ACHN (cell line): Measurements from ENCODE around the gene SOX8.

Experiments
- DNase-seq: peaks from one replicate; pipeline ENCODE4 v3.0.0-alpha.2; 2015
- in situ Hi-C: cut with HindIII; loops from 2 replicates; pipeline ENCODE4 v1.10.0; 2017; ENCODE audit warnings: low sequenced_read_pairs, low pct_ligation_motif_present, low pct_unique_long_range_greater_than_20kb

The SOX8 gene

DNA sequence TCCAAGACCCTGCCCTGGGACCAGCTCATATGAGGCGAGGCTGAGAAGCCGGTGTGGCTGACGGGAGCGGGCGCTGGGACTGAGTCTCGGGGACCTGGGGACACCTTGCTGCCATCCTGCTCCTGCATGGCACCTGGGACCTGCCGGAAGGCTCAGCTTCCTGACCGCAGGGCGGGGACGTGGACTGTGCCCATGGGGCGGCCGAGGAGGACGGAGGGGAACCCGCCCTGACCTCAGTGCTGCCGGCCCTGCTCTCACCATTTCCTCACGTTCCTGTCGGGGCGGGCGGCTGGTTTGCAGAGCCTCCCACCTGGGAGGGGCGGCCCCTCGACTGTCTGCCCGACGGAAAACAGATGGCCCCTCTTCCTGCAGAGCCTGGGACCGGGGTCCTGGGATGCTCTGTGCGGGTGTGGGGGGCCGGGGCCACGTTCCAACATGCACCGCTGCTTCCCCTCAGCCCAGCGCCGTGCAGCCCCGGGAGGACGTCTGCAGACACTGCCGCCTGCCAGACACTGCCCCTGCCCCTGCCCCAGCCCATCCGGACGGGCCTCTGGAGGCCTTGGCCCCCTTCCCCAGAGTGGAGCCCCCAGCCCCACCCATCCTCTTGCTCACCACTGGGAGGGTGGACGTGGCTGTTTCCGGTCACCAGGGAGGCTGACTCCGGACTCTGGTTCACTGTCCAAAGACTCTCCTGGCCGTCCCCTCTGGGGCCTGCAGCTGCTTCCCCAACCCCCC lies 47.1 kb downstream of the SOX8 start:
- DNase-seq, result no peak
- in situ Hi-C loops, result no loop called here

DNA sequence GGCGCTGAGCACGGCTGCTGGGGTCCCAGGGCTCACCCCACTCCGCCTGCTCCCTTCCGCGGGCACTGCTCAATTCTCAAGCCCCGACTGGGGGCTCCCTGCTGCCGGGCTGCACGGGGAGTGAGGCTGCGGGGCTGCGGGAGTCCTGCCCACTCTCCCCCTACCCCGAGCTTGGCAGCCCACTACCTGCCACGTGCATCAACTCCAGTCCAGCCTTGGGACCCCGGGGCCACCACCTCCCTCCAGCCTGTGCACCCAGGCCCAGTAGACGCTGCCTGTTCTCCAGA lies 47.6 kb downstream of the SOX8 start:
- DNase-seq, result no peak
- in situ Hi-C loops, result no loop called here

DNA sequence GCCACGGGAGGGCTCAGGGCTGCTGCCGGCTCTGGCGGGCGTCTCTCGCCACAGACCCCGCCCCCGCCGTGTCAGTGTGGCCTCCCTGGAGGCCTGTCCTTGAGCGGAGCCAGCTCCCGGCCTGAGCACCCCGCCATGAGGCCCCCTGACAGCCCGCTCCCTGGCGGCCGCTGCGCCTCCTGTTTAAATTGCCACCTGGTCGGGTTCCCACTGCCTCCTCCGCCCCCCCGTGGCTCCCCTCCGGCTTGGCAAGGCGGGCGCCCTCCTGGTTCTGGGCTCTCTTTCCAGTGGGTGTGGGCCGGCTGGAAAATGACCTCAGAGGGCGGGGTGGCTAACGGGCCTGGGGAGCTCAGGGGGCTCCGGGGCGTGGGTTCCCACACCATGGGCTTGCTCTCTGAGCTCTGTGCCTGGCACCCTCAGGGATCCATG lies 48.9 kb downstream of the SOX8 start:
- no peak for DNase-seq
- in situ Hi-C loops, result no loop called here

DNA sequence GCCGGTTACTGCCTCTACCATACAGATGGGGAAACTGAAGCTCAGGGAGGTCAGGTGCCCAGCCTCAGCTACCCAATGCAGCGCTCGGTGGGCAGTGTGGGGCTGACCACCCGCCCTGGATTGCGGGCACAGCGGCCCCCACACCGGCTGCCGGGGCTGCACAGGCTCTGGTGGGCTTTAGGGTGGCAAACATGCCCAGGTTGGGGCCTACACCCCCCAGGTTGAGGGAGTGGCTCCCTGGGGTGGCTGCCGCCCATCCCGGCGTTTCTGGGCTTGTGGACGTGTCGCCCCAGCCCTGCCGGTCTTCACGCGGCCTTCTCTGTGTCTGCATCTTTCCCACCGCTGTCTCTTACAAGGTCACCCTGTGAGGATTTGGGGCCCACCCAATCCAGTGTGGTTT lies 50.1 kb downstream of the SOX8 start:
- in situ Hi-C loops, result no loop called here
- no peak for DNase-seq

DNA sequence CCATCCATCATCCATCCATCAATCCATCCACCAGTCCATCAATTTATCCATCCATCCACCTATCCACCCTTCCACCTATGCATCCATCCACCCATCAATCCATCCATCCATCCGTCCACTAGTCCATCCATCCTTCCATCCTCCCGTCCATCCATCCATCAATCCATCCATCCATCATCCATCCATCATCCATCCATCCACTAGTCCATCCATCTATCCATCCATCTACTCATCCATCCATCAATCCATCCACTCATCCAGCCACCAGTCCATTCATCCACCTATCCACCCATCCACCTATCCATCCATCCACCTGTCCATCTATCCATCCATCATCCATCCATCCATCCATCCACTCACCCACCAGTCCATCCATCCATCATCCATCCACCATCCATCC lies 51.0 kb downstream of the SOX8 start:
- DNase-seq, result no peak
- in situ Hi-C loops, result no loop called here

DNA sequence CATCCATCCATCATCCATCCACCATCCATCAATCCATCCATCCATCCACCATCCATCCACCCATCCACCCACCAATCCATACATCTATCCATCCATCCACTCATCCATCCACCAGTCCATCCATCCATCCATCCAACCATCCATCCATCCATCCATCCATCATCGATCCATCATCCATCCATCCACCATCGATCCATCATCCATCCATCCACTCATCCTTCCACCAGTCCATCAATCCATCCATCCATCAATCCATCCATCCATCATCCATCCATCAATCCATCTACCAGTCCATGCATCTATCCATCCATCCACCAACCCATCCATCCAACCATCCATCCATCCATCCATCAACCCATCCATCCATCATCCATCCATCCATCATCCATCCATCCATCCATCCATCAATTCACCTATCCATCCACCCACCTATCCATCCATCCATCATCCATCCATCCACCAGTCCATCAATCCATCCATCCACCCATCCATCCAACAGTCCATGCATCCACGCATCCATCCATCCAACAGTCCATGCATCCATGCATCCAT lies 51.6 kb downstream of the SOX8 start:
- in situ Hi-C loops, result no loop called here
- no peak for DNase-seq

DNA sequence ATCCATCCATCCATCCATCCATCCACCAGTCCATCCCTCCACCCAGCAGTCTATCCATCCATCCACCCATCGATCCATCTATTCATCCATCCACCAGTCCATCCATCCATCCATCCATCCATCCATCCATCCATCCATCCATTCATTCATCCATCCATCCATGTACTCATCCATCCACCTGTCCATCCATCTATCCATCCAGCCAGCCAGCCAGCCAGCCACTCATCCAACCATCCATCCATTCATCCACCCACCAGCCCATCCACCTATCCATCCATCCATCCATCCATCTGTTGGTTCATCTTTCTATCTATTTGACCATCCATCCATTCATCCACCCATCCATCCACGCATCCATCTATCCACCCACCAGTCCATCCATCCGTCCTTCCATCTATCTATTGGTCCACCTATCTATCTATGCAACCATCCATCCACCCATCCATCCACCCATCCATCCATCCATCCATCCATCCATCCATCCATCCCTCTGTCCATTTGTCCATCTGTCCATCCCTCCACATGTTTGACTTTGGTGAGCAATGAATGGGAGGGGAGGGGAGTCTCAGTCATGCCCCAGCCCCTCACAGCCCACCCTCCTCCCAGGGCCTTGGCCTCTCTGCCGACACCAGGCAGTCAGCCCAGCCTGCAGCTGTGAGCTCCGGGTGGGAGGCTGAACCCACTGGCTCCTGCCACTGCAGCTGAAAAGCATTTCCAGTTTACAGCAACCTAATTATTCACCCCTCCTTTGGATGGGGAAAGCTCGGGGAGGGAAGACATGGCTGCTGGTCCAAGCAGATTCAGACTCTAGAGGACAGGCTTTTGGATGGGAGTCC lies 52.9 kb downstream of the SOX8 start:
- no peak for DNase-seq
- in situ Hi-C loops, result loop anchor here (5.0 kb wide), 1 partner anchor 47 kb away; no protein-coding TSS in a partner anchor

DNA sequence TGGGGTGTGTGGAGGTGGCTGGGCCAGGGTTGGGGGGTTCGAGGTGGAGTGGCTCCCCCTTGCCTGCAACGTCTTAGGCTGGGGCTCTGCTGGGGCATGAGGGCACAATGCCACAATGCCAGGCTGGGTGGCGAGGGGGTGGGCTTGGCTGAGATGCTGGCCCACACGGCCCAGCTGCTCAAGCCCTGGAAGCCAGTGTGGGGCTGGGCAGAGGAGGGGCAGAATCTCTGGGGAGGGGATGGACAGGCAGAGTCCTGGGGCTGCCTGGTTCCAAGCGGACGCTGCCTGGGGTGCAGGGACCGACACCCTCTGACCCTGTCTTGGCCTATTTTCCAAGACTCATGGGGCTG lies 53.5 kb downstream of the SOX8 start:
- in situ Hi-C loops, result loop anchor here (5.0 kb wide), 1 partner anchor 48 kb away; no protein-coding TSS in a partner anchor
- DNase-seq, result no peak

DNA sequence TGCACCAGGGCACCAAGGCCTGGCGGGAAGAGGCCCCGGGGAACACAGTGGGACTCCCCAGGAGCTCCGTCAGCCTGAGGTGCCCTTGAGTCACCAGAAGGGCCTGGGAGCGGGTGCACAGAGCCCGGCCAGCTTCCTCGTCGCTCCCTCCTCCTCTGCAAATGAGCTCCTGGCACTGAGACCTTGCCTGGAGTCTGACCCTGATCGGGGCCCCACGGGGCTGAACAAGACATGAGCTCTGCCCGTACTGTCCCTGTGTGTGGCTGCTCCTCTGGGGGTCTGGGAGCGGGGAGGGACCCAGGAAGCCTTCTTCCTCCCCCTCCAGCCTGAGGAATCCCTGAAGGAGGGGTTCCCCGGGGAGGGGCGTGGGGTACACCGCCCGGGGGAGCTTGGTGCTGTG lies 54.6 kb downstream of the SOX8 start:
- DNase-seq, result no peak
- in situ Hi-C loops, result loop anchor here (5.0 kb wide), 1 partner anchor 49 kb away; no protein-coding TSS in a partner anchor
